ENCODE measurements around the gene SPOCK3.

- TF ChIP-seq CTCF (IDR thresholded peaks at IDR 0.05 in 4 of 5, conservative IDR thresholded peaks at IDR 0.05 in 1 of 5): no peak
- no peak for TF ChIP-seq POLR2A (IDR thresholded peaks at IDR 0.05)
Measured at GRCh38 chr4:166827167-166827566, 407.1 kb downstream of the SPOCK3 start.
